SH-SY5Y (cell line): ENCODE data around the gene VWA3B.

Source experiments
- GATA2 ChIP-seq: IDR thresholded peaks from 2 replicates; pipeline ENCODE4 v1.6.1; 2011; ENCODE audit warnings: mild to moderate bottlenecking, low read depth, low read length
- GATA3 ChIP-seq: IDR thresholded peaks from 2 replicates; pipeline ENCODE4 v1.6.1; 2011; ENCODE audit warnings: low read depth, mild to moderate bottlenecking, low read length, moderate library complexity

The VWA3B gene

DNA sequence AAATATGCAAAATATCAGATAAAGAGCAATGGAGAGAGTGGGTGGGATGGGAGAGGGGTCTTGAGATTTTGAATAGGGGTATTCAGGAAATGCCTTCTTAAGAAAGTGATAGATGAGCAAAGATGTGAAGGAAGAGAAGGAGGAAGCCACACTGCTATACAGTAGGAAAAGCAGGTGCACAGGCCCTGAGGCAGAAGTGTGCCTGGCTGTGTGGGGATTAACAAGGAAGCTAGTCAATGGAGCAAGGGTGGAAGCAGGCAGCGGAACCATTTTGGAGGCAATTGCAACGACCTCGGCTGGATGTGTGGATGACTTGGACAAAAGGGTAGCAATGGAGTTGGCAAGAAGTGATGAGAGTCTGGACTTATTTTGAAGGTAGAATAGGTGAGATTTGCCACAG lies 248.3 kb downstream of the VWA3B start:
- TF ChIP-seq GATA2 (no peak), GATA3 (no peak)

DNA sequence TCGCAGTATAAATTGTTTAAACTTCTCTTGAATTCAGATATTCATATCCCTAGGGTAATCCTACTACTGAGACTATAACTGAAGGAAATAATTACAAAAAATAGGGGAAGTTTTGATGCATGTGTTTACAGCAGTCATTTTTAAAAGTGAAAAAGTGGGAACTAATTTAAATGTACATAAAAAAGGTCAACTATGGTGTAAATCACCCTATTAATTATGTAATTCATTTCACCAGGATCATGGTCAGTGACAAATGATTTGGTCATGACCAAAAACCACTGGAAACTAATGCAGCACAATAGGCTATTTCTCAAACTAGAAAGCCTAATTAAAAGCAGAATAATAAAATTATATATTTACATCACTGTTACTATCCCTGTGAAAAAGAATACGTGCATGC lies 254.3 kb downstream of the VWA3B start:
- TF ChIP-seq GATA3 (no peak), GATA2 (no peak)

DNA sequence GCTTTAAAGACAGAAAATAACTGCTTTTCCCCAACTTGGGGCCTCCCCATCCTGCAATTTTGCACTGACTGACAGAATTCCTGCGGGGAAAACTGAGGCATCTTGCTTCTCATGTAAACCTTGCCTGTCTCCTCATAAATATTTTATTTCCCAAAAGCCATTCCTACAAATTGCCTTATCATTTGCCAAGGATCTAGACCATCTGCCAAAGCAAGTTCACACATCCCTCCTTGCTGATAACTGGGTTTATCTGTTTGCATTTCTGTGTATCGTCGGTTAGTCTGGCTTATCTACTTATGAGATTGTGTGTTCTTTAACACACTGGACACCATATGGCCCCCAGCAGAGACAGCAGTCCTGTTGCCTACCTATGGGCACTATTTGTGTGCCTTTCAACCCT lies 256.3 kb downstream of the VWA3B start:
- TF ChIP-seq GATA2, result no peak; the same call in 1 of the 2 replicates

DNA sequence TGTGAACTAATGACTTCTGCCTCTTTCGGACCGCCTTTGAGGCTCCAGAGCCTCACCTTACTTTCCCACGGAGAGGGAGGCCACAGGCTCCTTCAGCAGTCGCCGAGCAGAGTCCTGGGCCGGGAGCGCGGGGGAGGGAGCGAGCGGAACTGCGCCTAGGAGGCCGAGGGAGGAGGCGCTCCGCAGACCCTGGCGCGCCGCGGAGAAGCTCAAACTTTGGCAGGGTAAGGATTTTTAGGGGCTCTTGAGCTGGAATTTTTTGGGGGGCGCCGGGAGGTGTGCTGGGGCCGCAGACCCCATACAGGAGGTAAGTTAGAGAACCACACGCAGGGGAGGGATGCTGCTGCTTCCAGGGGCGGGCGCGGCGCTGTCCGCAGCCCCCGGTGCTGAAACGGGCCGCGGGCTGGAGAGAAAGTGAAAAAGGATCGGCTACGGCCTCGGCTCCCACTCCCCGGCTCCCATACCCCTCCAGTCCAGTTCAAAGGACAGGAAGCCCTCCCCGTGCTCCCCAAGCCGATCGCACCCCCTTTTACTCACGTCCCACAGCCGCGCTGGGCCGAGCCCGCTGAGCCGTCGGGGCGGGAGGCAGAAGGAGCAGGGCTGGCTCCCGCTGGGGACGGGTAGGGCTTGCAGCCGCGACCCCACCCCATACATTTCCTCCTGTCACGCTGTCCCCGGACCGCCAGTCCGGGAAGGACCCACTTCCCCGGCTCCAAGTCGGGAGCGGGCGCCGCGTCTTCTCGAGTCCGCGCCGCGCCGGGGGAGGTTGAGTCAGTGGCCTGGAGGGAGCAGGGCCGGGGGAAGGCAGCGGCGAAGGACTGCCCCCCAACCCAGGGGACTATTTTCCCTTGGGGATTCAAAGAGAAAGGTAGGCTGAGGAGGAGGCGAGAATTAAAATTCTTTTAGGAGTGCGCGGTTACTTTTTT lies 259.6 kb downstream of the VWA3B start, which contains the start of gene CNGA3:
Gene CNGA3 (plus strand): TSS at position 146 of the 926 bp plus-strand sequence. CDS start 23,520 bp downstream, outside the sequence.
- TF ChIP-seq GATA3, result no peak
- TF ChIP-seq GATA2, result no peak

DNA sequence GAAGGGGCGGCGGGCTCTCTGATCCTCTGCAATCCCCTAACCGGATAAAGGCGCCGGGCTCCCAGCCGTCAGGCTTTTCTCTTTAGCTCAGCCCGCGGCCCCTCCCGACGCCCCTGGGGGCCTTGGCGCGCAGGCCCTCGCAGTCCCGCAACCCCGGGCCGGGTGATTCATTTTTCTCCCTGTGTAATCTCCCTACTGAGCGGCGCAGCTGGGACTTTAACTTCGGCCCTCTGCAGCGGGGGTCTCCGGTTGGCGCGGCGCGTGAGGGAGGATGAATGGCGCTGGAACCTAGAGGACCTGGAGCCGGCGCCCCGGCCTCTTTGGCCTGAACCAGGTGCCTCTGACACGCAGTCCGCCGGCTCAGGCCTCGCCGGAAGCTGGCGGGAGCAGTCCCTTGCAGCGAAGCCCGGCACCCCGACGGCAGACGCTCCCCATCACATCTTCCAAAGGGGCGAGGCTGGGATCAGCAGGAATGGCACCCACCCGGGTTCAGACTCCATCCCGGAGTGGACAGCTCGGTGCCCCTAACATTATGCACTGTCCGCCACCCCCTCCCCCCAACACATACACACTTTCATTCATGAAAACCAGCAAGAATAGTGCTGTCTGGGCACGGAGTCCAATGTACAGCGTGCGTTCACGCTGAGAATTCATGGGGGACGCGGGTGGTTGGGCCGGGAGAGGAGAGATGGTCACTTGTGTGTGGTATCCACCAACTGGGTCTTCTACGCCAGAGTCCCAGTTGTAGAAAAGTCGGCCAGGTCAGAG lies 260.5 kb downstream of the VWA3B start:
- TF ChIP-seq GATA2 (no peak), GATA3 (no peak)

DNA sequence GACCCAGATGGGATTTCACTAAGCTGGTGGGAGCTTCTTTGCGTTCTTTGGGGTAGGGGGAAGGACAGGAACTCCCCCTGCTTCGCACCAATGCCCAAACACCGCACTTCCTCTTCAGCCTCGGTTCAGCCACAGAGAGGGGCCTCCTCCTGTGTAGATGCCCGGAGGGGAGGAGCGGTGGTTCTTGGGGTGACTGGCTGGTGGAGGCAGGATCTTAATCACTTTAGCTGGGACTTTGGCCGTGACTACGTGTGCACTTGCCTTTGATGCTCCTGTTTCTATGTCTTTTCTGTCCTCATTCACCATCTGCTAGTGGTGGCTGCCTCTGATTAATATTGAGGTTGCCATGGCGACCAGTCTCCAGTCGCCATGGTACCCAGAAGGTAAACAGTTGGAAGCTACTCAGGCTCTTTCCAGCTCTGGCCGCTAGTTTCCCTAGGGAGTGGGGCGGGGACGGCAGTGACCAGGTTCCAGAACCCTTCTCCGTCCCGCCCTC lies 261.1 kb downstream of the VWA3B start:
- TF ChIP-seq GATA2 (no peak), GATA3 (no peak)

DNA sequence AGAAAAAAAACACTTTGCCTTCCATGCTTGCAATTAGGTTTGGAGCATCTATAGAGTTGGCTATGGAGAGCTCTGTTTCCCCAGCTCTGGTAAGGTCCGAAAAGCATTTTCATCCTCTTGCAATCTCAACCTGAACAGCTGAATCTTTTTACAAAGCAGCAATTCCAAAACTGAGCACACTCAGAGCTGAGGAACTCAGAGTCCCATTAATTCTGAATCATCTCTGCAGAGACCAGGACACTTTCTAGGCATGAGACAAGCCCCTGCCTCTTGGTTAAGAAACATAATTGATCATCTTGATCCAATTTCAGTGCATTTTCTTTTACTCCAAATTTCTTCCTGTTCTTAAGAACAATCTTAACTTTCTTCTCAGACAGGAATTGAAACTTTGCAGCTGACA lies 263.4 kb downstream of the VWA3B start:
- no peak for TF ChIP-seq GATA3
- no peak for TF ChIP-seq GATA2

DNA sequence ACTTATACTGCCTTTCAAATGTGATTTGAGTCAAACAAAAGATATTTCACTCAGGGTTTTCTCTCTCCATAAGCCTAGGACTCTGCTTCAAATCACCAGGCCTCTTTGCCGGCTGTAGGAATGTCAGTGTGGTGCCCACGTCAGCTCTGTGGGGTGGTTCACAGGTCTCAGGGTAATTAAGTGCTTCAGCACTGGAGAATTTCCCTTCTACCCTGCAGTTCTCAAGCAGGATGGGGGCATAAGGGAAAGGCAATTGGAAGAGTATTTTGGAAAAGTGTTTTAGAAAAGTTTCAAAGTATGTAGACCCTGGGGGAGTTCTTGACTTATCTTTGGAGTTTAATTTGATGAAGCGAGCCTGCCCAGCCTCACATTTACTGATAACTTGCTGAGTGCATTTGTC lies 268.9 kb downstream of the VWA3B start:
- TF ChIP-seq GATA2, result no peak
- no peak for TF ChIP-seq GATA3

DNA sequence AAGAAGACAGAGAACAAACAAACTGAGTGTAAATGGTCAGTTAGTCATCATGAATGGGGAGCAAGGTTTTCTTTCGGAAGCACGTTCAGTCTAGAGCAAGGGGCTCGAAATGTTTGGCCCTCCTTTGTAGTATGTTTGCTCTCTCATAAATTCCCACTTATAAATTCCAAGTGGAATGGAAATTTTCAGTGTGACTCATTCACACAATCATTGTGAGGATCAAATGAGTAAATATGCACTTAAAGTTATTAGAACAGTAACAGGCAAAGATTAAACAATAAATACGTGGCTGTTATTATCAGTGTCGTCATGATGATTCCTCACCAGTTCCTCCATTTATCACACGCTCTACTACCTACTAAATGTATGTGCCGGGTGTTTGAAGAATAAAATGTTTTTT lies 269.8 kb downstream of the VWA3B start:
- no peak for TF ChIP-seq GATA2
- no peak for TF ChIP-seq GATA3

DNA sequence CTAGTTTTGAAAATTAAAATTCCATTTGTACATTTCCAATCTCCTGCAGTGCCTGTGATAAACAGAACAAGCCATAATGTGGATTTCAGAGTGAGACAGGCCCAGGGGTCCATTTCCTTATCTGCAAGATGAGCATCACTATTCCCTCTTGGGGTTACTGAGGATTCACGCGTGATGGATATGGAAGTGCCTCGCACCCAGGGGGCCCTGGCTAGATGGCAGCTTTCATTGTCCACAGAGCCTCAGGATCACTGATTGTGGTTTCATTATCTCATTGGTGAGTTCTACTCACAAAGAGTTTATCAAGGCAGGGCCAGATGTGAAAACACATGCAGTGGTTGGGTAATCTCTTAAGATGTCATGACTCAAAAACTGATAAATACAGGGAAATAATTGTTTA lies 270.9 kb downstream of the VWA3B start:
- TF ChIP-seq GATA3, result no peak
- TF ChIP-seq GATA2, result no peak

DNA sequence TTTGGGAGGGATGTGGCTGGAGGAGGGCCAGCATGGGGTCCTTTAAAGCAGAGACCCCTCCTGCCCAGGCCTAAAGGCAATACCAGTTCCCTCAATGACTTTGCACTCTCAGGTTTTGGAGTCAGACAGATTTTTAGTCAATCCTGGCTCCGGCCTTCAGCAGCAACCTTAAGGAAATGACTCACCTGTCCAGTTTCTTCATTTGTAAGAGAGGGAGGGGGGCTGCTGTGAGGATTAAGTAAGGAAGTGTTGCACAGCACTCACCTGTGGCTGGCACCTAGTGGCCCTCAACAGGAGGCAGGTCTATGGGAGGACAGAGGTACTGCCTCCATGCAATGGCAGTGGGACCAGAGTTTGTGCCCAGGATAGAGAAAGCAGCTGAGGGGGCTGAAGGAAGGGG lies 273.0 kb downstream of the VWA3B start:
- no peak for TF ChIP-seq GATA2
